NCI-H226 (cell line): ENCODE results near the gene FAM3C.

Experiments used
- DNase-seq: peaks from one replicate; pipeline ENCODE4 v3.0.0-alpha.2; 2015

Gene FAM3C

DNA sequence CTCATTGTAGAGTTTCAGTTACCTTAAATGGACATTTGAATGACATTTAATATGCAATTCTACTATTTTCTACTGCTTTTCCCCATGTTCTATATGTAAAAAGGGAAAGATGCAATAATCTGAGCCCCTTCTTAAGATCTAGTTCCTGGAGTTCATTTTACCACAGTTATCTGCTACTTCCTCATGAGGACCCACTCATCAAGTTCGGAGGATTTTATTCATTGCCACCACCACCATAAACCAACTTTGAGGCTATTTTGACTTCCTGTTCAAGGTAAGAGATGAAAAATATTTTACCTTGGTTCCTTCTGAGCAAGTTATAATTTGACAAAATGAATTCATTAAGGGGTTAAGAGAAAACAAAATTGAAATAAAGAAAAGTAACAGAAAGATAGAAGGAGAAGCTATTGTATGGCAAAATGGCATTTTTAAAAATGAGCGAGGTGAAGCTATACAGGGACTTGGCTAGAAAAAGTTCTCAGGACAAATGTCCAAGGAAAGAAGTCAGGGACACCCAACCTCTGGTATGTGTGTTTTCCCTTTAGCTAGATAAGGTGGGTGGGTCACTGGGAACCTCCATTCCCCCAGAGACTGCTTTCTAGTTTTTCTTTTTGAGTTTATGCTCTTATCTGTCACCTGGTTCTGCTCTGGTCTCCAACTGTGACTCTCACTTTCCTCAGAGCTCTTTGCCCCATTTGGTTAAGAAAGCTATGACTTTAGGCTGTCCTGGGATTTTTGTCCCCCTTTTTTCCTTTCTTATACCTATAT is 14.9 kb upstream of the FAM3C start:
- DNase-seq, result no peak

- no peak for DNase-seq
Observed at GRCh38 chr7:121406944-121407343, 10.8 kb upstream of the FAM3C start.

DNA sequence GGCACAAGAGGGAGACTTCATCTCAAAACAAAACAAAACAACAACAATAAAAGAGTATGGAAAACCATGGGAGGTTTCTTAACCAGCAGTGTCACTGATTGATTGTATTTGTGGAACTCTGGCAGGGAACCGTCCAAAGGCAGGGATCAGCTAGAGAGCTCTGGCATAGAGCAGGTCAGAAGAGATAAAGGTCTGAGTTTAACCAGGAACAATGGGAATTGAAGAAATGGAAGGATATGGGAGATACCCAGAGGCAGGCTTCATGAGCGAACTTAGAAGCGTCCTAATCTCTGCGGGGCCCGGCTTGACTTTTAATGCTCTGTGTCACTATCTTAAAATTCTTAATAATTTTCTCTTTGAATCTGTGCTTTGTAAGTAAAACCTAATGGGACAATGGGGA is 10.4 kb upstream of the FAM3C start:
- no peak for DNase-seq

DNA sequence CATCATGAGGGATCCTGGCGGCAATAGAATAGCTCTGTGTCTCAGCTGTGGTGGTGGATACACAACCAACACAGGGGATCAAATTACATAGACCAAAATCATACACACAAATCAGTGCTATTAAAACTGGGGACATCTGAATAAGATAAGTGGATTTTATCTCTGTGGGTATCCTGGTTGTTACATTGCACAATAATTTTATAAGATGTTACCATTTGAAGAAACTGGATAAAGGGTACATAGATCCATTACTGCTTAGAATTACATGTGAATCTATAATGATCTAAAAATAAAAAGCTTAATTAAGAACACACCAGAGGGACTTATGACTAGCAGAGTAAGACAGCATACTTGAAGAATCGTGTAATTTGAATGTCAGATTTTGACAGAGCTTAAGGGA is 8.2 kb upstream of the FAM3C start:
- no peak for DNase-seq

DNA sequence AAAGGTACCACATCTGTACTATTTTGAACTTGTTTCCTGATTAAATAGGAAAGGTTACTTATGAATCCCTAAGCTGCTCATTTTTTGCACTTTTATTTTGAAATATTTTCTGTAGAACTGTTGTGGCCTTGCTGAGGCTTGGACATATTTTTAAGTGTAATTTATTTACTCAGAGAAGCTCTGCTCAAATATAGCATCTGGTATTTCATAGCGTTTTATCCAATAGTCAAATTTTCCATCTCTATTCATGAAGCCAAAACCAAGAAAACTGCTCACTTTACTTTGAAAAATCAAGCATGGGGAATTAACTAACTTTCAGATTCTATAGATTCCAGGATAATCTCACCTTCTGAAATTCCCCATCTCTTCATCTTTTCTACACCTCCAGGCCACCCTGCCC is 6.6 kb upstream of the FAM3C start:
- no peak for DNase-seq

DNA sequence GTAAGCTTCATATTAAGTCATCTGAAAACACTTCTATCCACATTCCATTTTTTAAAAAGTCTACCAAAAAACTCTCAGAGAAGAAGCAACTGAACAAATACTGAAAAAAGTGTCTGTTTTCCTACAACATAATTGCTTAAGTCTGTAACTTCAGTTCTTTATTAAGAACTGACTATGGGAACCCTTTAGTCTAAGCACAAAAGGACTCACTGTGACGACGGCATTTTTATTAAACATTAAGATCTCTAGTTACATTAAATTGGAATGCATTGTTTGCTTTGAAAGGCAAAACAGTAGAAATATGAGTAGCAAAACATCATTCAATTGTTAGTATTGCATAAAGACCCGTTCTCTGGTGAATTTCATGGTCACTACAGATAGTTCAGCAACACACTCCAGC is 5.8 kb upstream of the FAM3C start:
- no peak for DNase-seq

GRCh38 chr7:121398246-121398645 is 2.1 kb upstream of the FAM3C start:
- no peak for DNase-seq

DNA sequence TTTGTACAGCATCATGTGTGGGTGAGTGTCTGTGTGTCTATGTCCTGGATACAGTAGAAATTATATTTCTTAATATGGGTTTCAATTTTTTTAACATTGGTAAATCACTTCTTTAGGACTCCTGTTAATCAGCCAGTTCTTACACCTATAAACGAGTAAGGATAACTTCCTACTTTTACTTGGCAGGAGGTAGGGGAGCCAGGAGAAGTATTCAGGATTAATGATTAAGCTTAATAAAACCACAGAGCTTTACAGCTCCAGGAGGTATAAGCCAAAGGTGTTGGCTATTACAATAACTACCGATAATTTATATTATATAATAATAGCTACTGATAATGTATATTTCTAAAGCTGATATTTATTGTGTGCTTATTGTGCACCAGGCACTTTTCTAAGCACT is 1.7 kb upstream of the FAM3C start:
- no peak for DNase-seq

DNA sequence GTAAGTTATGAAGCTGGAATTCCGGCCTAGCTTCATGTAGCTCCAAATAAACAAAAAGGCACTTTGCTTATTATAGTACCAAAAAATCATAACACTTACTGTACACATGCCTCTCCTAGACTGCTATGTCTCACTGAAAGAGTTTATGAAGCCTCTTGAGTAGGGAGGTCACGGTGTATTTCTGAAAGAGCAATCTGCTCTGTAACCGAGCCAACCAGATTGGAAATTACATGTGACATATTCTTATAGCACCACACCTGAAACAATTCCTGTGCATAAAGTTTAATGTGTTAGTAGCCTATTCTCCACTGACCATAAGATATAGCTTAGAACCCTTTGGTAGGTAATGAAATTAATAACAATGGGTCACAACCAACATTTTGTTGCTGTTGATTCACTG is 1.3 kb upstream of the FAM3C start:
- no peak for DNase-seq

DNA sequence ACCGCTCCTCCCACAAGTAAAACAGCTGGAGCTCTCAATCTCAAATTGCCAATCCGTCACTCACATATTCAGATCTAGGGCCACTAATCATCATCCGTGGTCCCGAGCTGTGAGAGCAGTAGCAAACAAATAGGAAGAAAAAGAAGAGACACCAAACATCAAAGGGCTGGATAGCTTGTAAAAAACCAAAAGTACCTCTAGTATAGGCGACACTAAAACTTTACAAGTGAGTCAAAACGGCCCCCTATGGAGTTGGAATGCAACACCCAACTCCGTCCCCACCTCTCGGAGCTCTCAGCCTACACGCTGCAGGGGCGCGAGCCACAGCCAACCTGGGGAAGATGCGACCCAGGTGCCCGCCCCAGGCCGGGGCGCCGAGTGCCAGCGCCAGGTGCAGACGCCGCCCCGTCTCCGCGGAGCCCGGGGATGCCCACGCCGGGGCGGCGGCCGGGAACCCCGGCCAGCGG is 581 bp downstream of the FAM3C start:
- DNase-seq, result no peak

GRCh38 chr7:121394709-121395140 is 1.4 kb downstream of the FAM3C start:
- DNase-seq, result no peak

DNA sequence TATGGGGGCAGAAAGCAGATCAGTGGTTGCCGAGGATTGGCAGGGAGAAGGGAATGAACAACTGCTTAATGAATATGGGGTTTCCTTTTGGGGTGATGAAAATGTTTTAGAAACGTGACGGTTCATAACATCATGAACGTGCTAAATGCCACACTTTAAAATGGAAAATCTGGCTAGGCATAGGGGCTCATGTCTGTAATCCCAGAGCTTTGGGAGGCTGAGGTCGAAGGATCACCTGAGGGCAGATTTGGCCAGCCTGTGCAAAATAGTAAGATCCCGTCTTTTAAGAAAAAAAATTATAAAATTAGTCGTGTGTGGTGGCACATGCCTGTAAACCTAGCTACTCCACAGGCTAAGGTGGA is 3.1 kb downstream of the FAM3C start:
- no peak for DNase-seq

- DNase-seq, result no peak
Observed at GRCh38 chr7:121392277-121393004, 3.7 kb downstream of the FAM3C start.

DNA sequence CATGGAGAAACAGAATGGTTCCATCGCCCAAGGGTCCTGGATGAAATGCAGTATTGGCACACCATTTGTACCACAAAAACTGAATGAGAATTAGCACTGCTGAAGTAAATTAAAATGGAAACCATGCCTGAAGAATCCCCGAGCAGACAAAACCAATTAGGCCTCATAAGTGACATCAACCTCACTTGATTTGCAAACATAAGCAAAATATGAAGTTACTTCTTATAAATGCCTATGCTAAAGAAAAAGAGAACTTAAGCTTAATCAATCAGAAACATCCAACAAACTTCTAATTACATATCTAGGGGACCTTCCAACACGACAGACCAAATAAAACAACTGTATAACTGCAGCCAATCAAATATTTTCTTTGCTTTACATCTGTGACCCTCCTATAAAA is 4.4 kb downstream of the FAM3C start:
- no peak for DNase-seq

GRCh38 chr7:121390617-121391016 is 5.5 kb downstream of the FAM3C start:
- DNase-seq, result no peak

DNA sequence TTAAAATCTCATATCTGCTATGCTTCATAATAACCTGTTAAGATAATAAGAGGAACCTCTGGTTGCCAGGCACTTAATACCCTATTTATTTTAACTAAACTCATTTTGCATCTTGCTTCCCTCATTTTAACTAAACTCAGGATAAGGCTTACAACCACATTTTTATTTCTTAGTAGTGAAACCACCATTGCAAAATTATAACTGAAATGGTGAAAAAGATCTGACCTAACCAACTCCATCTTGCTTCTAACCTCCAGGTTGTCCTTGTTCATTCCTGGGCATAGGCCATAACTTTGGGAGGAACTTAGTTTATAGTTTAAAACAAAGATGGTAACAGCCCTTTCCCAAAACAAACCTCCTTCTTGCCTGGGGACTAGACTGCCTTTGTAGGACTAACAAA is 6.0 kb downstream of the FAM3C start:
- no peak for DNase-seq

DNA sequence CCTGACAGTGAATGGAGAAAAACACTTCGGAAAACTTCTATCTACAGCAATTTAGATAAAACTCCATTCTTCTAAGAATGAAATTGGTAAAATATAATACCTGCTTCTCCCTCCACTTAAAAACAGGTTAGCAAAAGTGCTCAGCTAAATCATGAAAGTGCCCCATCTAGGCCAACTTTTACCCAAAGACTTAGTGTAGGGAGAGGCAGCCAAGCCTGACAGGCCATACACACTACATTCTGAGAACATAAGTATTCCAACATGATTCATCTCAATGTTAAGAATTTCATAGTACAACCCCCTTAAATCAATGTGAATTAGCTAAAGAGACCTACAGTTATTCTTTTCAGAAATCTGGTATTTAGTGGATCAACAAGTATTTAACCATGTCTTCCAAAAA is 7.2 kb downstream of the FAM3C start:
- DNase-seq, result no peak

DNA sequence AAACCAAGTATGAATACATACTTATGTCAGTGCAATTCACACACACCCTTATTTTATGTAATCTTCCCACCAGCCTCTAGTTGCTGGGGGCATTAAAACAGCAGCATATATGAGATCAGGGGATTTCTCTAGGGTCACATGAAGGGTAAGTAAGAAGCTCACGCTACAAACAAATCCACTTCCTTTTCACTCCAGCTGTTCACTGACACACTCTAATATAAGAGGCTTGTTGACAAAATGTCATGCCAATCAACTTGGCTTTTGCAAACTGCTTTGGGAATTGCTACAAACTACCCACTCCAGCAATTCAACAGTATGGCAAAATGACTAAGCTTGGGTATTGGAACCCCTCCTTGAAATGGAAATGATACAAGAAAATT is 10.3 kb downstream of the FAM3C start:
- DNase-seq, result no peak

DNA sequence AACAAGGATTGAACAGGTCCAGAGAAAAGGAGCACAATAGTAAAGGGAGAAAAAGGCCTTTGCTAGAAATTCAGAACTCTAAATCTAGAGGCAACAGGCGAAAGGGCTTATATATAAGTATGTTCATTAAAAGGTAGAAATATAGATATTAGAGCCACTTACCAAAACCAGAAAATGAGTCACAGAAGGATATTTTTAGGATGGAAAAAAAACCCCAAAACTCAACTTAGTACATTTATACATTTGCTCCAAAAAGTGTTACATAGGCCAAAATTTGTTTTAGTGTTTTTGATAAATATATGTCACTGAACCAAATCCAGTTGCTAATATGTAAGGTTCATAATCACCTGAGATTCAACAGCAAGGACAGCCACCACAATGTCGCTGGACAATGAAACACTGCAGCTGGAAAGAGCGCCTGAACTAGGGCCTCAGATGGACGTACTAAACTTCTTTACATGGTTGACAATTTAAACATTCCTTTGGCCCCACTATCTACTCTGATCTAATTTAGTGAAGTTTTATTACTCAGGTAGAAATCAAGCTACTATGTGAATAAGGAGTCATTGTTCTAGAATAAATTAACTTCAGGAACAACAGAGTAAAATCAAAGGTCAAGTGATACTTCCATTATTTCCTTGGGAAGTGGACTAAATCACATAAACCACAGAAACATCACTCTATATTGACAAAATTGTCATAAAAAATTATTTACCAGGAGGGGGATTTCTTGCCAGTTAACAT is 10.9 kb downstream of the FAM3C start:
- DNase-seq, result no peak

DNA sequence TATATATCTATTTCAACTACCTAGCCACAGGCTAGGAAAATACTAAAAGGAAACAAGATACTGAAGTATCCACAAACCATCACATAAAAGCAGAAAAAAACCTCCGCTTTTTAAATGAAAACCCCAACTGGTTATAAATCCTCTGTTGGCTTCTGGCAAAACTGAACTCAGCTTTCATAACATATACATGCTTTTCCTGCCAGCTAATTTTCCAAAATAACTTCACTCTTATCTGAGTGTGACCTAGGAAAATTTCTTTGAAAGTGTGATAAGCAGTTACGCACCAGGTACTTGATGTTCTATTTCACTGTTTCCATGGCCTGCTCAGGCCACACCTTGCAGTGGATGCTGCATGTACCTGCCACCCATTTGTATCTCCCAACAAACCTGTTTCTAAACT is 11.8 kb downstream of the FAM3C start:
- no peak for DNase-seq

DNA sequence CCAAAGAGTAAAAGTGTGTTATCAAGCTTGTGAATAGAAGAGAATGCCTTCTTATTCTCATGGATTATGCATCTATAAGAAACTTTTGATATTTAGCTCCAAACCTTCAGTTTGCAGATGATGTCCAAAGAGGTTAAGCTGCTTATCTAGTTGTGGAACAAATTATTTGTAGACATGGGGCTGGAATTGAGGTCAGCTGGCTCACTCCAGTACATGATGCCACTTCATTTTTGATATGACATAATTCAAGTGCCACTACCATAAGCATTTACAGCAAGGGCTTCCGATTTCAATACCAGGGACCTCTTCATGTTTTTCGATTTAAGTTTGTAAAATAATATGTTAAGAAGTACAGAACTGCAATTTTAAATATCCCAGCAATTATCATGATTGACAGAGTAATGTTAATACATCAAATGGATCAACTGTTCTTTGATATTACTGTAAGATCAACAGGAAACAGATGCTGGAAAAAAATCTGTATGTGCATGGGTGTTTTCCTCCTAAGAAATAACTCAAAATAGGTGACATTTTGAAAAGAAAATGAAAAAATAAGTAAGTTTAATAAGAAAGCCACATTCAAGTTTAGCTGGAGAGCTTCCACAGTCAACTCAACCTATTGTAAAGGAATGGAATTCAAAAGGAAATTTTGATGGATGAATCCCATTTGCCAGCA is 12.7 kb downstream of the FAM3C start:
- DNase-seq, result no peak

DNA sequence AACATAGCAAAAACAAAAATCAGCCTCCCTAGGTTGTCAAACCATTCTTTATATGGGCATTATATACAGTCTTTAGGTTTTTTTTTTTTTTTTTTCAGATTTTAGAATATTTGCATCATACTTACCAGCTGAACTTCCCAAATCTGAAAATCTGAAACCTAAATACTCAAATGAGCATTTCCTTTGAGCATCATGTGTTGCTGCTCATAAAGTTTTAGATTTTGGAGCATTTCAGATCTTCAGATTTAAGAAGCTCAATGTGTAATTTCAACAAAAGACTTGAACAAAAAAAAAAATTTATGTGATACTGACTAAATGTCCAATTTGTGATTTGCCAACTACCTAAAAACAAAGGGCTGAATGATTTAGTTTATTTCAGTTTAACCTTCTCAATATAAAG is 13.6 kb downstream of the FAM3C start:
- no peak for DNase-seq

GRCh38 chr7:121379930-121380329 is 16.2 kb downstream of the FAM3C start:
- DNase-seq, result no peak
